GM18508 (cell line): ENCODE results near the gene PCDHB9.
"Not testable (repeated sequence)": the region's sequence is repeated elsewhere in the genome, so short reads cannot be mapped to it uniquely, and the experiment has no call there.

Experiments
- ATAC-seq: cut with Tn5 transposase; IDR thresholded peaks from one replicate; pipeline ENCODE4 v1.9.1; 2021; ENCODE audit warnings: moderate number of reproducible peaks; ENCODE audit not compliant: insufficient read depth, unreplicated experiment

Gene PCDHB9

DNA sequence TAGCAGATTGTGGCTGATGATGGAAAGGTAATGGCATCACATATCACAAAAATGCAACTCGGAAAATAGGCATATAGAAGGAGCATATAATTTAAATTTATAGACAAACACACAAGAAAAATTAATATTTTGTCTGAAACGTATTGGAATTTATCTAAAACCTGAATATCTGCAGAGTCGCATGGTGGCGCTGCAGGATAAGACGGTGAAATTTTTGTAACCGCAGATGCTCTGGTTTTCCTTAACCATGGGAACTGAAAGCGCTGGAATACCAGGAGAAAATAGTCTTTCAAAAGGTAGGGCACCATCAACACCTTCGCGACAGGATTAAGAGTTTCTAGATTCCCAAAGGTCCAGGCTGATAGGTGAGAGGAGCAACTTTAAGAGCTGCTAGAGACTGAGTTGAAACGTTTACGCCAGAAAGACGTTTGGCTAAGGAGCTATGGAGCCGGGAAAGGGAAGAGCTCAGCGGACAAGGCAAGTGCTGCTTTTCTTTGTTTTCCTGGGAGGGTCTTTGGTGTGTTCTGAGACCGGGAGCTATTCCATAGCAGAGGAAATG is 47.2 kb downstream of the PCDHB9 start:
- ATAC-seq: no peak

DNA sequence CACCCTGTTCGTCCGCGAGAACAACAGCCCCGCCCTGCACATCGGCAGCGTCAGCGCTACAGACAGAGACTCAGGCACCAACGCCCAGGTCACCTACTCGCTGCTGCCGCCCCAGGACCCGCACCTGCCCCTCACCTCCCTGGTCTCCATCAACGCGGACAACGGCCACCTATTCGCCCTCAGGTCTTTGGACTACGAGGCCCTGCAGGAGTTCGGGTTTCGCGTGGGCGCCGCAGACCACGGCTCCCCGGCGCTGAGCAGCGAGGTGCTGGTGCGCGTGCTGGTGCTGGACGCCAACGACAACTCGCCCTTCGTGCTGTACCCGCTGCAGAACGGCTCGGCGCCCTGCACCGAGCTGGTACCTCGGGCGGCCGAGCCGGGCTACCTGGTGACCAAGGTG is 49.0 kb downstream of the PCDHB9 start:
- not testable (repeated sequence) for ATAC-seq

- ATAC-seq: no peak
These were observed 49.8 kb downstream of the PCDHB9 start for GRCh38 chr5:141236516-141237313.
